Activated CD4-positive, alpha-beta T cell treated with anti-CD3 and anti-CD28 coated beads, Interleukin-2, Interleukin-4, amounts not matched to agents 100 ng/mL and 50 ng/mL, durations not matched to agents 16 hours and 8 hours (primary cell): ENCODE measurements around the gene USP40.

Source experiments
- DNase-seq: peaks from one replicate; pipeline ENCODE4 v3.0.0-alpha.2; 2020; ENCODE audit warnings: low spot score

The USP40 gene

GRCh38 chr2:233443511-233444183 lies 122.9 kb downstream of the USP40 start:
- DNase-seq = peak; percentile 79

- no peak for DNase-seq
These were observed 124.6 kb downstream of the USP40 start for GRCh38 chr2:233442028-233442310.

GRCh38 chr2:233441161-233442027 lies 125.2 kb downstream of the USP40 start:
- no peak for DNase-seq

- DNase-seq = no peak
These were observed 125.9 kb downstream of the USP40 start for GRCh38 chr2:233440714-233441113.

GRCh38 chr2:233440314-233440713 lies 126.3 kb downstream of the USP40 start:
- DNase-seq = no peak

- DNase-seq = no peak
These were observed 127.4 kb downstream of the USP40 start for GRCh38 chr2:233439191-233439590.

- no peak for DNase-seq
These were observed 127.9 kb downstream of the USP40 start for GRCh38 chr2:233438573-233439147.

GRCh38 chr2:233437439-233437955 lies 129.1 kb downstream of the USP40 start:
- DNase-seq = no peak

GRCh38 chr2:233436691-233437438 lies 129.7 kb downstream of the USP40 start:
- DNase-seq = no peak

- DNase-seq = no peak
These were observed 130.4 kb downstream of the USP40 start for GRCh38 chr2:233436191-233436581.

- DNase-seq = no peak
These were observed 131.0 kb downstream of the USP40 start for GRCh38 chr2:233435436-233436190.

- no peak for DNase-seq
These were observed 131.8 kb downstream of the USP40 start for GRCh38 chr2:233434666-233435330.

- no peak for DNase-seq
These were observed 132.8 kb downstream of the USP40 start for GRCh38 chr2:233433794-233434193.

GRCh38 chr2:233433029-233433428 lies 133.6 kb downstream of the USP40 start:
- no peak for DNase-seq

GRCh38 chr2:233430651-233431050 lies 135.9 kb downstream of the USP40 start:
- no peak for DNase-seq

GRCh38 chr2:233430081-233430480 lies 136.5 kb downstream of the USP40 start:
- DNase-seq = no peak

GRCh38 chr2:233429175-233429897 lies 137.2 kb downstream of the USP40 start:
- DNase-seq = no peak

GRCh38 chr2:233428438-233428837 lies 138.1 kb downstream of the USP40 start:
- DNase-seq = no peak

GRCh38 chr2:233428008-233428407 lies 138.6 kb downstream of the USP40 start:
- no peak for DNase-seq

- DNase-seq = peak; percentile 71
These were observed 139.8 kb downstream of the USP40 start for GRCh38 chr2:233426619-233427342.
